Activated T-helper 1 cell treated with anti-CD3 and anti-CD28 coated beads, Interleukin-12 subunit alpha, Interleukin-12 subunit beta, Interleukin-2, Interleukin-4 antibody, amounts not matched to agents 30 ng/mL and 10 ng/mL and 1 ng/mL, durations not matched to agents 14 hours and 24 hours and 36 hours (primary cell): ENCODE measurements around the gene SLC25A22. TPM values are rescaled to one million over a fixed set of nuclear protein-coding genes. Genes with fewer than 3 reads are reported as not detected.
A peak's percentile ranks its signal among the peaks of the same experiment; 100 is the strongest.

ENCODE experiments used
- DNase-seq: peaks from one replicate; pipeline ENCODE4 v3.0.0; 2021; ENCODE audit warnings: low spot score
- H3K27ac Mint-ChIP-seq: one replicate; pipeline ENCODE4 v1.8.0; 2021; ENCODE audit warnings: mild to moderate bottlenecking, mixed read lengths
- H3K27me3 Mint-ChIP-seq: one replicate; pipeline ENCODE4 v1.8.0; 2022; ENCODE audit warnings: mild to moderate bottlenecking, moderate library complexity, mixed read lengths; ENCODE audit not compliant: insufficient read depth
- H3K36me3 Mint-ChIP-seq: one replicate; pipeline ENCODE4 v1.8.0; 2021; ENCODE audit warnings: low read depth, mixed read lengths
- H3K4me1 Mint-ChIP-seq: one replicate; pipeline ENCODE4 v1.8.0; 2021; ENCODE audit warnings: low read depth, mixed read lengths
- H3K4me3 Mint-ChIP-seq: one replicate; pipeline ENCODE4 v1.8.0; 2021; ENCODE audit warnings: mild to moderate bottlenecking, moderate library complexity, mixed read lengths
- H3K9me3 Mint-ChIP-seq: one replicate; pipeline ENCODE4 v1.8.0; 2021; ENCODE audit warnings: mixed read lengths
- intact Hi-C: fragments of 100-400 bp; cut with micrococcal nuclease; formaldehyde crosslinking; loops from one replicate; pipeline ENCODE4 v1.15.1; 2024
- total RNA-seq: library from RNA; stranded (reverse); gene quantifications from 2 replicates; pipeline ENCODE4 v1.2.3, GENCODE V29; 2022

The SLC25A22 gene
- total RNA-seq, result 87.6 and 92.0 TPM in 2 replicates

GRCh38 chr11:798093-798713, at the start of gene SLC25A22:
Gene SLC25A22 (minus strand): TSS chr11:798281. CDS start chr11:795006, 3,275 bp downstream.
- peaks cover 4% of the 10 kb centered on the region for H3K4me1 Mint-ChIP-seq
- peaks cover 5% of the 10 kb centered on the region for H3K36me3 Mint-ChIP-seq
- peak within 1 kb of the TSS; percentile 93 for H3K4me3 Mint-ChIP-seq
- intact Hi-C loops, result loop anchor here (5.0 kb wide), 3 partner anchors 101 to 531 kb away; partner anchors contain the start of genes DEAF1, IRF7 and TMEM80
- peak within 1 kb of the TSS; percentile 82 for H3K27ac Mint-ChIP-seq
- no peaks in the 10 kb centered on the region for H3K9me3 Mint-ChIP-seq
- H3K27me3 Mint-ChIP-seq, result no peaks in the 10 kb centered on the region
- peak; percentile 84 for DNase-seq

- Mint-ChIP-seq H3K36me3 (no peaks in the 10 kb centered on the region), H3K4me1 (peaks cover 5% of the 10 kb centered on the region), H3K27ac (no peak overlapping the region), H3K27me3 (peaks cover 4% of the 10 kb centered on the region), H3K9me3 (no peaks in the 10 kb centered on the region), H3K4me3 (no peak overlapping the region)
- intact Hi-C loops, result loop anchor here (1.0 to 5.0 kb wide), 3 partner anchors 17 to 203 kb away; partner anchors contain the start of gene AP2A2
- no peak for DNase-seq
Measured at GRCh38 chr11:847876-848275, 49.8 kb upstream of the SLC25A22 start.

GRCh38 chr11:846496-847098, 48.5 kb upstream of the SLC25A22 start:
- intact Hi-C loops, result loop anchor here (5.0 kb wide), 1 partner anchor 81 kb away; the partner anchor contains the start of gene AP2A2
- Mint-ChIP-seq H3K27ac (peak overlapping the region; percentile 48), H3K4me1 (peaks cover 5% of the 10 kb centered on the region), H3K36me3 (no peaks in the 10 kb centered on the region), H3K9me3 (no peaks in the 10 kb centered on the region), H3K27me3 (peaks cover 2% of the 10 kb centered on the region), H3K4me3 (no peak overlapping the region)
- no peak for DNase-seq

GRCh38 chr11:845872-846495, 47.9 kb upstream of the SLC25A22 start:
- intact Hi-C loops, result loop anchor here (5.0 kb wide), 1 partner anchor 81 kb away; the partner anchor contains the start of gene AP2A2
- H3K27me3 Mint-ChIP-seq, result peaks cover 2% of the 10 kb centered on the region
- no peak for DNase-seq
- peaks cover 9% of the 10 kb centered on the region for H3K4me1 Mint-ChIP-seq
- peaks cover 3% of the 10 kb centered on the region for H3K36me3 Mint-ChIP-seq
- H3K27ac Mint-ChIP-seq, result no peak overlapping the region
- H3K4me3 Mint-ChIP-seq, result no peak overlapping the region
- no peaks in the 10 kb centered on the region for H3K9me3 Mint-ChIP-seq

GRCh38 chr11:844693-845644, 46.9 kb upstream of the SLC25A22 start:
- H3K4me1 Mint-ChIP-seq, result peaks cover 16% of the 10 kb centered on the region
- peak overlapping the region; percentile 33 for H3K4me3 Mint-ChIP-seq
- H3K27ac Mint-ChIP-seq, result no peak overlapping the region
- peaks cover 2% of the 10 kb centered on the region for H3K27me3 Mint-ChIP-seq
- DNase-seq, result no peak
- intact Hi-C loops, result loop anchor here (5.0 kb wide), 2 partner anchors 38 to 82 kb away; partner anchors contain the start of genes AP2A2, PIDD1 and RPLP2
- H3K36me3 Mint-ChIP-seq, result peaks cover 6% of the 10 kb centered on the region
- no peaks in the 10 kb centered on the region for H3K9me3 Mint-ChIP-seq

- DNase-seq, result no peak
- Mint-ChIP-seq H3K27me3 (peaks cover 2% of the 10 kb centered on the region), H3K27ac (peak overlapping the region; percentile 23), H3K9me3 (no peaks in the 10 kb centered on the region), H3K4me1 (peaks cover 16% of the 10 kb centered on the region), H3K4me3 (peak overlapping the region; percentile 83), H3K36me3 (peaks cover 6% of the 10 kb centered on the region)
- intact Hi-C loops, result loop anchor here (2.0 to 5.0 kb wide), 2 partner anchors 37 to 67 kb away; partner anchors contain the start of genes CHID1, PIDD1 and RPLP2
Measured at GRCh38 chr11:843818-844692, 46.0 kb upstream of the SLC25A22 start.

- Mint-ChIP-seq H3K27ac (peak overlapping the region; percentile 23), H3K27me3 (peaks cover 2% of the 10 kb centered on the region), H3K36me3 (peaks cover 6% of the 10 kb centered on the region), H3K4me1 (peaks cover 16% of the 10 kb centered on the region), H3K4me3 (peak overlapping the region; percentile 83), H3K9me3 (no peaks in the 10 kb centered on the region)
- no peak for DNase-seq
- intact Hi-C loops, result loop anchor here (2.0 to 5.0 kb wide), 2 partner anchors 36 to 68 kb away; partner anchors contain the start of genes CHID1, PIDD1 and RPLP2
Measured at GRCh38 chr11:843086-843734, 45.1 kb upstream of the SLC25A22 start.

- Mint-ChIP-seq H3K27me3 (peaks cover 2% of the 10 kb centered on the region), H3K4me3 (peak within 1 kb of the TSS; percentile 89), H3K4me1 (peaks cover 16% of the 10 kb centered on the region), H3K27ac (peak within 1 kb of the TSS; percentile 73), H3K36me3 (peaks cover 6% of the 10 kb centered on the region), H3K9me3 (no peaks in the 10 kb centered on the region)
- peak; percentile 82 for DNase-seq
- intact Hi-C loops, result loop anchor here (1.0 to 5.0 kb wide), 4 partner anchors 10 to 68 kb away; partner anchors contain the start of genes CD151, CHID1, PIDD1 and RPLP2
Measured at GRCh38 chr11:842370-843002, 44.4 kb upstream of the SLC25A22 start, which contains the start of the genes POLR2L and TSPAN4. Gene POLR2L (minus strand): TSS chr11:842529. CDS start chr11:842508, 21 bp downstream. Gene TSPAN4 (plus strand): TSS chr11:842852. CDS start chr11:850305, 7,453 bp downstream.

GRCh38 chr11:841981-842369, 43.9 kb upstream of the SLC25A22 start:
- no peak for DNase-seq
- intact Hi-C loops, result loop anchor here (1.0 to 5.0 kb wide), 4 partner anchors 10 to 69 kb away; partner anchors contain the start of genes CD151, CHID1, PIDD1 and RPLP2
- Mint-ChIP-seq H3K27me3 (peaks cover 2% of the 10 kb centered on the region), H3K4me3 (peak overlapping the region; percentile 89), H3K36me3 (peaks cover 6% of the 10 kb centered on the region), H3K4me1 (peaks cover 16% of the 10 kb centered on the region), H3K27ac (peak overlapping the region; percentile 73), H3K9me3 (no peaks in the 10 kb centered on the region)

- H3K27ac Mint-ChIP-seq, result no peak overlapping the region
- H3K4me1 Mint-ChIP-seq, result peaks cover 16% of the 10 kb centered on the region
- DNase-seq, result no peak
- no peaks in the 10 kb centered on the region for H3K9me3 Mint-ChIP-seq
- H3K36me3 Mint-ChIP-seq, result peaks cover 6% of the 10 kb centered on the region
- H3K4me3 Mint-ChIP-seq, result peak overlapping the region; percentile 89
- intact Hi-C loops, result loop anchor here (5.0 kb wide), 1 partner anchor 33 kb away; the partner anchor contains the start of genes PIDD1 and RPLP2
- no peaks in the 10 kb centered on the region for H3K27me3 Mint-ChIP-seq
Measured at GRCh38 chr11:839875-840617, 42.0 kb upstream of the SLC25A22 start.
